ENCODE data around the gene VPS45. TPM values are rescaled to one million over a fixed set of nuclear protein-coding genes. Genes with fewer than 3 reads are reported as not detected.
"Not testable (repeated sequence)": the region's sequence is repeated elsewhere in the genome, so short reads cannot be mapped to it uniquely, and the experiment has no call there.

VPS45 gene
- 37.1 TPM for total RNA-seq

- DNase-seq (ENCODE audit: low spot score), result peak; percentile 90
Observed at GRCh38 chr1:150067184-150068108, at the start of gene VPS45. VPS45 (plus strand) TSS chr1:150067776; CDS start chr1:150067858, 82 bp downstream.

GRCh38 chr1:150018165-150018564 is 49.4 kb upstream of the VPS45 start:
- no peak for DNase-seq (ENCODE audit: low spot score)

- DNase-seq (ENCODE audit: low spot score), result no peak
Observed at GRCh38 chr1:150020711-150021110, 46.9 kb upstream of the VPS45 start.

GRCh38 chr1:150021191-150021694 is 46.3 kb upstream of the VPS45 start:
- peak; percentile 49 for DNase-seq (ENCODE audit: low spot score)

GRCh38 chr1:150022357-150022756 is 45.2 kb upstream of the VPS45 start:
- no peak for DNase-seq (ENCODE audit: low spot score)

GRCh38 chr1:150024156-150024555 is 43.4 kb upstream of the VPS45 start:
- no peak for DNase-seq (ENCODE audit: low spot score)

- no peak for DNase-seq (ENCODE audit: low spot score)
Observed at GRCh38 chr1:150028322-150028721, 39.3 kb upstream of the VPS45 start.

- no peak for DNase-seq (ENCODE audit: low spot score)
Observed at GRCh38 chr1:150034336-150034735, 33.2 kb upstream of the VPS45 start.

- DNase-seq (ENCODE audit: low spot score), result no peak
Observed at GRCh38 chr1:150049926-150050325, 17.6 kb upstream of the VPS45 start.

- DNase-seq (ENCODE audit: low spot score), result no peak
Observed at GRCh38 chr1:150051089-150051373, 16.5 kb upstream of the VPS45 start.

- not testable (repeated sequence) for DNase-seq (ENCODE audit: low spot score)
Observed at GRCh38 chr1:150051905-150052412, 15.6 kb upstream of the VPS45 start.

- DNase-seq (ENCODE audit: low spot score), result no peak
Observed at GRCh38 chr1:150053926-150054325, 13.7 kb upstream of the VPS45 start.

GRCh38 chr1:150055507-150055906 is 12.1 kb upstream of the VPS45 start:
- not testable (repeated sequence) for DNase-seq (ENCODE audit: low spot score)

- no peak for DNase-seq (ENCODE audit: low spot score)
Observed at GRCh38 chr1:150056407-150056806, 11.2 kb upstream of the VPS45 start.

GRCh38 chr1:150060260-150060659 is 7.3 kb upstream of the VPS45 start:
- DNase-seq (ENCODE audit: low spot score), result no peak

- no peak for DNase-seq (ENCODE audit: low spot score)
Observed at GRCh38 chr1:150061632-150062101, 5.9 kb upstream of the VPS45 start.

- no peak for DNase-seq (ENCODE audit: low spot score)
Observed at GRCh38 chr1:150062113-150062512, 5.5 kb upstream of the VPS45 start.

GRCh38 chr1:150065184-150065871 is 2.2 kb upstream of the VPS45 start:
- DNase-seq (ENCODE audit: low spot score), result no peak

GRCh38 chr1:150066328-150066727 is 1.2 kb upstream of the VPS45 start:
- no peak for DNase-seq (ENCODE audit: low spot score)

GRCh38 chr1:150066838-150067183 is 765 bp upstream of the VPS45 start:
- no peak for DNase-seq (ENCODE audit: low spot score)

GRCh38 chr1:150068109-150068435 is 496 bp downstream of the VPS45 start:
- DNase-seq (ENCODE audit: low spot score), result no peak

- DNase-seq (ENCODE audit: low spot score), result no peak
Observed at GRCh38 chr1:150069923-150070322, 2.3 kb downstream of the VPS45 start.

- DNase-seq (ENCODE audit: low spot score), result no peak
Observed at GRCh38 chr1:150072959-150073358, 5.4 kb downstream of the VPS45 start.

Measured in mucosa of gallbladder (tissue), 1 donor.